SK-N-SH (cell line): ENCODE data around the gene HOMER2. TPM values are rescaled to one million over a fixed set of nuclear protein-coding genes. Genes with fewer than 3 reads are reported as not detected.

Experiments
- CTCF ChIA-PET: fragments of 300-600, 350-600 bp; formaldehyde crosslinking; extraction: SDS; loops from one replicate; lab custom pipeline; 2021; lab: Yijun Ruan, JAX
- POLR2A ChIA-PET: fragments of 350-600 bp; sonication (Branson Sonifier 250); formaldehyde crosslinking; extraction: SDS; loops from one replicate; lab custom pipeline; 2020; ENCODE audit warnings: antibody characterized with exemption, inconsistent platforms; lab: Yijun Ruan, JAX
- DNase-seq: peaks from one replicate; pipeline ENCODE4 v3.0.0; 2012
- H2AFZ ChIP-seq: fragments of 200-600 bp; sonication (generic); 2 replicates; pipeline ENCODE4 v1.8.1; 2016; ENCODE audit warnings: antibody characterized with exemption, mild to moderate bottlenecking, low read depth
- H3F3A ChIP-seq: fragments of 200-600 bp; sonication (generic); replicated peaks from 2 replicates; pipeline ENCODE3; 2016; ENCODE audit warnings: antibody characterized with exemption, mild to moderate bottlenecking; ENCODE audit not compliant: insufficient read depth
- H3K27ac ChIP-seq, 2 experiments: fragments of 200-500 bp in 1 of 2; fragments of 200-600 bp in 1 of 2; sonication (Bioruptor generic) in 1 of 2; sonication (generic), shearing (Covaris generic) in 1 of 2; 2 replicates each; pipeline versions ENCODE4 v1.5.1 to v1.6.1; 2014 to 2016; ENCODE audit warnings: low read depth in 2 of 2, inconsistent platforms in 1 of 2, low read length in 1 of 2, mild to moderate bottlenecking in 1 of 2, mixed read lengths in 1 of 2
- H3K27me3 ChIP-seq: fragments of 200-600 bp; sonication (generic), shearing (Covaris generic); 2 replicates; pipeline ENCODE4 v1.6.1; 2016; ENCODE audit warnings: mixed run types; ENCODE audit not compliant: insufficient read depth
- H3K36me3 ChIP-seq, 2 experiments: fragments of 200-500 bp in 1 of 2; fragments of 200-600 bp in 1 of 2; sonication (Bioruptor generic) in 1 of 2; sonication (generic) in 1 of 2; replicated peaks in 1 of 2; 2 replicates each; pipeline versions ENCODE3 to v1.5.1; 2014 to 2016; ENCODE audit warnings: low read length in 1 of 2, mild to moderate bottlenecking in 1 of 2; ENCODE audit not compliant: insufficient read depth in 2 of 2, control insufficient read depth in 1 of 2
- H3K4me1 ChIP-seq, 2 experiments: fragments of 200-500 bp in 1 of 2; fragments of 200-600 bp in 1 of 2; sonication (Bioruptor generic) in 1 of 2; sonication (generic), shearing (Covaris generic) in 1 of 2; 2 replicates each; pipeline versions ENCODE4 v1.5.1 to v1.6.1; 2014 to 2016; ENCODE audit warnings: low read depth in 1 of 2, low read length in 1 of 2, mixed run types in 1 of 2; ENCODE audit not compliant: insufficient read depth in 2 of 2, control insufficient read depth in 1 of 2
- H3K4me2 ChIP-seq: fragments of 200-600 bp; sonication (generic), shearing (Covaris generic); 2 replicates; pipeline ENCODE4 v1.6.1; 2017; ENCODE audit warnings: mixed run types
- H3K4me3 ChIP-seq, 2 experiments: fragments of 200-500 bp in 1 of 2; fragments of 200-600 bp in 1 of 2; sonication (Bioruptor generic) in 1 of 2; sonication (generic), shearing (Covaris generic) in 1 of 2; 2 replicates each; pipeline versions ENCODE4 v1.5.1 to v1.8.1; 2014 to 2016; ENCODE audit warnings: low read depth in 2 of 2, inconsistent platforms in 1 of 2, low read length in 1 of 2, mild to moderate bottlenecking in 1 of 2, mixed read lengths in 1 of 2, moderate library complexity in 1 of 2
- H3K79me2 ChIP-seq: fragments of 200-600 bp; sonication (generic); 2 replicates; pipeline ENCODE4 v1.8.1; 2017; ENCODE audit warnings: mild to moderate bottlenecking; ENCODE audit not compliant: insufficient read depth
- H3K9ac ChIP-seq: fragments of 200-600 bp; sonication (generic); 2 replicates; pipeline ENCODE4 v1.6.1; 2017; ENCODE audit warnings: mixed run types
- H3K9me2 ChIP-seq: fragments of 200-600 bp; sonication (generic); 2 replicates; pipeline ENCODE4 v1.6.1; 2017; ENCODE audit warnings: mixed run types
- H3K9me3 ChIP-seq: fragments of 200-600 bp; sonication (generic); 2 replicates; pipeline ENCODE4 v1.6.1; 2017; ENCODE audit warnings: mixed run types, mild to moderate bottlenecking, moderate library complexity
- H4K20me1 ChIP-seq: fragments of 200-600 bp; sonication (generic); 2 replicates; pipeline ENCODE4 v1.6.1; 2017; ENCODE audit warnings: mild to moderate bottlenecking, mixed run types; ENCODE audit not compliant: insufficient read depth
- CTCF ChIP-seq: fragments of 200-600 bp; sonication (generic); IDR thresholded peaks from 2 replicates; pipeline ENCODE4 v1.6.1; 2017; ENCODE audit warnings: antibody characterized with exemption, mild to moderate bottlenecking, moderate library complexity
- EZH2phosphoT487 ChIP-seq: fragments of 200-600 bp; sonication (generic); IDR thresholded peaks from 2 replicates; pipeline ENCODE4 v1.6.1; 2017; ENCODE audit warnings: low read depth, mixed run types, mild to moderate bottlenecking, antibody characterized with exemption, moderate library complexity, borderline replicate concordance
- FOXM1 ChIP-seq: IDR thresholded peaks from 2 replicates; pipeline ENCODE4 v1.4.0; 2012; ENCODE audit warnings: low read depth, mild to moderate bottlenecking
- IRF3 ChIP-seq: fragments of 150-350 bp; IDR thresholded peaks from 2 replicates; pipeline ENCODE4 v1.6.1; 2016; ENCODE audit warnings: mild to moderate bottlenecking, low read depth, low read length
- MEF2A ChIP-seq: IDR thresholded peaks from 2 replicates; pipeline ENCODE4 v1.4.0; 2012; ENCODE audit warnings: low read depth, borderline replicate concordance
- MXI1 ChIP-seq: IDR thresholded peaks from 2 replicates; pipeline ENCODE4 v1.6.1; 2012; ENCODE audit warnings: mild to moderate bottlenecking, low read depth, low read length, improper control_type of control experiment
- NFIC ChIP-seq: IDR thresholded peaks from 2 replicates; pipeline ENCODE4 v1.4.0; 2012; ENCODE audit warnings: borderline replicate concordance
- NRF1 ChIP-seq: IDR thresholded peaks from 2 replicates; pipeline ENCODE4 v1.6.1; 2012; ENCODE audit warnings: low read depth, mild to moderate bottlenecking, low read length
- POLR2AphosphoS5 ChIP-seq: IDR thresholded peaks from 2 replicates; pipeline ENCODE4 v1.6.1; 2012; ENCODE audit warnings: low read depth, low read length
- RAD21 ChIP-seq: IDR thresholded peaks from 2 replicates; pipeline ENCODE4 v1.6.1; 2012; ENCODE audit warnings: mild to moderate bottlenecking, low read length
- RCOR1 ChIP-seq: fragments of 150-350 bp; IDR thresholded peaks from 2 replicates; pipeline ENCODE4 v1.6.1; 2017; ENCODE audit warnings: antibody characterized with exemption, low read length
- RXRA ChIP-seq: IDR thresholded peaks from 2 replicates; pipeline ENCODE4 v1.4.0; 2012; ENCODE audit warnings: low read depth, mild to moderate bottlenecking, borderline replicate concordance
- TAF1 ChIP-seq: IDR thresholded peaks from 2 replicates; pipeline ENCODE4 v1.6.1; 2012; ENCODE audit warnings: low read depth, mild to moderate bottlenecking, low read length, moderate library complexity, borderline replicate concordance
- TCF12 ChIP-seq: IDR thresholded peaks from 2 replicates; pipeline ENCODE4 v1.4.0; 2012
- YY1 ChIP-seq: IDR thresholded peaks from 2 replicates; pipeline ENCODE4 v1.4.0; 2012; ENCODE audit warnings: low read depth, mild to moderate bottlenecking
- ZBTB33 ChIP-seq: IDR thresholded peaks from 2 replicates; pipeline ENCODE4 v1.4.0; 2012; ENCODE audit warnings: low read depth, borderline replicate concordance
- WGBS: methylation state at CpG from one replicate; pipeline ENCODE4 v1.1.6; 2017; ENCODE audit warnings: low lambda C conversion rate; 5-methylcytosine and 5-hydroxymethylcytosine counted together
- polyA plus RNA-seq, 3 experiments: library from polyadenylated mRNA; depleted of rRNA; stranded (reverse); fragments of >200 nt; gene quantifications; 2 replicates each; pipeline ENCODE4 v1.2.3, GENCODE V29; 2012
- TF ChIP-seq, protein P1 (sequence below): IDR thresholded peaks from 2 replicates; pipeline ENCODE4 v1.4.0; 2012; ENCODE audit warnings: low read depth, borderline replicate concordance

HOMER2 gene
- polyA plus RNA-seq, 1 of the 3 experiments (the other 2 are of a cell fraction) = 7.3 TPM

GRCh38 chr15:82858932-82859331 is 93.6 kb downstream of the HOMER2 start:
- CTCF ChIA-PET = no interaction called here

GRCh38 chr15:82856397-82857170 is 95.9 kb downstream of the HOMER2 start:
- no peak for DNase-seq
- ChIA-PET CTCF (interaction anchor here (0.5 kb wide), 1 partner anchor 138 kb away, joined by 3 read pairs; no protein-coding TSS in a partner anchor), POLR2A (no interaction called here)
- Histone ChIP-seq H3K36me3 (no peaks in the 10 kb centered on the region), H3K27me3 (no peaks in the 10 kb centered on the region), H4K20me1 (no peaks in the 10 kb centered on the region), H3K4me1 (peaks cover 0 to 4% of the 10 kb centered on the region in 2 experiments; a peak in 2 of 4 replicates), H2AFZ (no peak overlapping the region), H3K4me2 (no peak overlapping the region), H3K9ac (no peak overlapping the region), H3K27ac (no peak overlapping the region), H3K4me3 (no peak overlapping the region), H3F3A (peaks cover 8% of the 10 kb centered on the region), H3K9me2 (no peaks in the 10 kb centered on the region), H3K79me2 (no peaks in the 10 kb centered on the region), H3K9me3 (no peaks in the 10 kb centered on the region)
- WGBS = 95% methylated on average over 7 of the region's 10 CpGs
- TF ChIP-seq TAF1 (no peak), ZBTB33 (no peak), YY1 (no peak), IRF3 (no peak), RAD21 (no peak), CTCF (no peak), MEF2A (no peak), RXRA (no peak)

More at GRCh38 chr15:82858932-82859331, 93.6 kb downstream of the HOMER2 start:
- Histone ChIP-seq H3K4me2 (no peak overlapping the region), H3K36me3 (no peaks in the 10 kb centered on the region), H3K9me2 (no peaks in the 10 kb centered on the region), H3K4me1 (no peaks in the 10 kb centered on the region), H4K20me1 (no peaks in the 10 kb centered on the region), H3K4me3 (no peak overlapping the region), H3K79me2 (no peaks in the 10 kb centered on the region), H2AFZ (no peak overlapping the region), H3F3A (no peaks in the 10 kb centered on the region), H3K27me3 (no peaks in the 10 kb centered on the region), H3K9ac (no peak overlapping the region), H3K9me3 (no peaks in the 10 kb centered on the region), H3K27ac (no peak overlapping the region)
- POLR2A ChIA-PET = no interaction called here
- no peak for DNase-seq
- 96% methylated on average over 11 of the region's 11 CpGs for WGBS
- no peak for TF ChIP-seq POLR2AphosphoS5
- TF ChIP-seq FOXM1 = no peak
- TF ChIP-seq NFIC = no peak
- TF ChIP-seq EZH2phosphoT487 = no peak
- no peak for TF ChIP-seq TCF12
- TF ChIP-seq IRF3 = no peak
- no peak for TF ChIP-seq TAF1
- no peak for TF ChIP-seq RXRA
- TF ChIP-seq RCOR1 = no peak
- TF ChIP-seq NRF1 = no peak
- TF ChIP-seq, protein P1, sequence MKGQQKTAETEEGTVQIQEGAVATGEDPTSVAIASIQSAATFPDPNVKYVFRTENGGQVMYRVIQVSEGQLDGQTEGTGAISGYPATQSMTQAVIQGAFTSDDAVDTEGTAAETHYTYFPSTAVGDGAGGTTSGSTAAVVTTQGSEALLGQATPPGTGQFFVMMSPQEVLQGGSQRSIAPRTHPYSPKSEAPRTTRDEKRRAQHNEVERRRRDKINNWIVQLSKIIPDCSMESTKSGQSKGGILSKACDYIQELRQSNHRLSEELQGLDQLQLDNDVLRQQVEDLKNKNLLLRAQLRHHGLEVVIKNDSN = no peak
- TF ChIP-seq MXI1 = no peak
- TF ChIP-seq, all 33 proteins: peak for 0
